ENCODE measurements around the gene GXYLT2. TPM values are rescaled to one million over a fixed set of nuclear protein-coding genes. Genes with fewer than 3 reads are reported as not detected.

The GXYLT2 gene
- total RNA-seq, 2 experiments from 2014 or later = not detected

- peaks cover 6% of the 10 kb centered on the region for H3K9me3 Mint-ChIP-seq
- no peak for DNase-seq
- peaks cover 8% of the 10 kb centered on the region for H3K27me3 Mint-ChIP-seq
- no peaks in the 10 kb centered on the region for H3K36me3 Mint-ChIP-seq
- ATAC-seq (ENCODE audit: low read depth) = no peak
- H3K4me1 Mint-ChIP-seq = no peaks in the 10 kb centered on the region
- POLR2A ChIA-PET = no interaction called here
- H3K27ac Mint-ChIP-seq = no peak overlapping the region
- no peak overlapping the region for H3K4me3 Mint-ChIP-seq
Measured at GRCh38 chr3:72930754-72931153, 42.9 kb downstream of the GXYLT2 start.

GRCh38 chr3:72932416-72932815, 44.6 kb downstream of the GXYLT2 start:
- Mint-ChIP-seq H3K4me1 (no peaks in the 10 kb centered on the region), H3K27me3 (peaks cover 10% of the 10 kb centered on the region), H3K4me3 (no peak overlapping the region), H3K36me3 (no peaks in the 10 kb centered on the region), H3K9me3 (peaks cover 6% of the 10 kb centered on the region), H3K27ac (no peak overlapping the region)
- ATAC-seq (ENCODE audit: low read depth) (no peak), DNase-seq (no peak)
- POLR2A ChIA-PET = no interaction called here

GRCh38 chr3:72938471-72939265, 50.8 kb downstream of the GXYLT2 start:
- DNase-seq = no peak
- H3K27me3 Mint-ChIP-seq = peaks cover 13% of the 10 kb centered on the region
- no peaks in the 10 kb centered on the region for H3K9me3 Mint-ChIP-seq
- no peaks in the 10 kb centered on the region for H3K36me3 Mint-ChIP-seq
- H3K27ac Mint-ChIP-seq = no peak overlapping the region
- POLR2A ChIA-PET = no interaction called here
- H3K4me3 Mint-ChIP-seq = no peak overlapping the region
- no peaks in the 10 kb centered on the region for H3K4me1 Mint-ChIP-seq
- ATAC-seq (ENCODE audit: low read depth) = peak; percentile 82

GRCh38 chr3:72941245-72941644, 53.4 kb downstream of the GXYLT2 start:
- H3K27me3 Mint-ChIP-seq = peaks cover 5% of the 10 kb centered on the region
- H3K9me3 Mint-ChIP-seq = no peaks in the 10 kb centered on the region
- DNase-seq (no peak), ATAC-seq (ENCODE audit: low read depth) (no peak)
- H3K4me3 Mint-ChIP-seq = no peak overlapping the region
- POLR2A ChIA-PET = no interaction called here
- no peak overlapping the region for H3K27ac Mint-ChIP-seq
- no peaks in the 10 kb centered on the region for H3K36me3 Mint-ChIP-seq
- peaks cover 6% of the 10 kb centered on the region for H3K4me1 Mint-ChIP-seq

- DNase-seq (no peak), ATAC-seq (ENCODE audit: low read depth) (no peak)
- no peak overlapping the region for H3K27ac Mint-ChIP-seq
- no peak overlapping the region for H3K4me3 Mint-ChIP-seq
- H3K4me1 Mint-ChIP-seq = peaks cover 6% of the 10 kb centered on the region
- H3K36me3 Mint-ChIP-seq = no peaks in the 10 kb centered on the region
- H3K27me3 Mint-ChIP-seq = peaks cover 3% of the 10 kb centered on the region
- H3K9me3 Mint-ChIP-seq = no peaks in the 10 kb centered on the region
- POLR2A ChIA-PET = no interaction called here
Measured at GRCh38 chr3:72942427-72942826, 54.6 kb downstream of the GXYLT2 start.

- H3K36me3 Mint-ChIP-seq = no peaks in the 10 kb centered on the region
- POLR2A ChIA-PET = no interaction called here
Measured at GRCh38 chr3:72944696-72945095, 56.9 kb downstream of the GXYLT2 start.

GRCh38 chr3:72947715-72948490, 60.1 kb downstream of the GXYLT2 start:
- Mint-ChIP-seq H3K4me3 (no peak overlapping the region), H3K27ac (no peak overlapping the region), H3K27me3 (no peaks in the 10 kb centered on the region), H3K36me3 (no peaks in the 10 kb centered on the region), H3K9me3 (no peaks in the 10 kb centered on the region), H3K4me1 (peaks cover 18% of the 10 kb centered on the region)
- DNase-seq (no peak), ATAC-seq (ENCODE audit: low read depth) (no peak)
- POLR2A ChIA-PET = no interaction called here

More at GRCh38 chr3:72944696-72945095, 56.9 kb downstream of the GXYLT2 start:
- Mint-ChIP-seq H3K27me3 (peaks cover 3% of the 10 kb centered on the region), H3K27ac (no peak overlapping the region), H3K4me3 (no peak overlapping the region), H3K9me3 (no peaks in the 10 kb centered on the region), H3K4me1 (peaks cover 6% of the 10 kb centered on the region)
- no peak for ATAC-seq (ENCODE audit: low read depth)
- DNase-seq = no peak

- ATAC-seq (ENCODE audit: low read depth) = no peak
- H3K27me3 Mint-ChIP-seq = no peaks in the 10 kb centered on the region
- H3K9me3 Mint-ChIP-seq = no peaks in the 10 kb centered on the region
- no peak for DNase-seq
- H3K36me3 Mint-ChIP-seq = no peaks in the 10 kb centered on the region
- no peak overlapping the region for H3K27ac Mint-ChIP-seq
- POLR2A ChIA-PET = no interaction called here
- no peak overlapping the region for H3K4me3 Mint-ChIP-seq
- H3K4me1 Mint-ChIP-seq = peaks cover 18% of the 10 kb centered on the region
Measured at GRCh38 chr3:72949016-72949415, 61.2 kb downstream of the GXYLT2 start.

- Mint-ChIP-seq H3K4me3 (no peak overlapping the region), H3K27me3 (no peaks in the 10 kb centered on the region), H3K9me3 (no peaks in the 10 kb centered on the region), H3K4me1 (peaks cover 17% of the 10 kb centered on the region), H3K36me3 (no peaks in the 10 kb centered on the region), H3K27ac (no peak overlapping the region)
- DNase-seq (no peak), ATAC-seq (ENCODE audit: low read depth) (no peak)
- POLR2A ChIA-PET = no interaction called here
Measured at GRCh38 chr3:72950372-72950771, 62.5 kb downstream of the GXYLT2 start.

GRCh38 chr3:72950801-72951200, 63.0 kb downstream of the GXYLT2 start:
- Mint-ChIP-seq H3K27ac (no peak overlapping the region), H3K36me3 (no peaks in the 10 kb centered on the region), H3K4me3 (no peak overlapping the region), H3K4me1 (peaks cover 13% of the 10 kb centered on the region), H3K27me3 (peaks cover 3% of the 10 kb centered on the region), H3K9me3 (no peaks in the 10 kb centered on the region)
- no peak for ATAC-seq (ENCODE audit: low read depth)
- DNase-seq = no peak
- POLR2A ChIA-PET = no interaction called here

GRCh38 chr3:72951259-72951722, 63.4 kb downstream of the GXYLT2 start:
- H3K4me3 Mint-ChIP-seq = no peak overlapping the region
- no peaks in the 10 kb centered on the region for H3K36me3 Mint-ChIP-seq
- no peaks in the 10 kb centered on the region for H3K9me3 Mint-ChIP-seq
- DNase-seq = no peak
- H3K27me3 Mint-ChIP-seq = peaks cover 7% of the 10 kb centered on the region
- H3K4me1 Mint-ChIP-seq = peaks cover 13% of the 10 kb centered on the region
- POLR2A ChIA-PET = no interaction called here
- H3K27ac Mint-ChIP-seq = no peak overlapping the region
- peak; percentile 60 for ATAC-seq (ENCODE audit: low read depth)

GRCh38 chr3:72953325-72953956, 65.6 kb downstream of the GXYLT2 start:
- Mint-ChIP-seq H3K36me3 (no peaks in the 10 kb centered on the region), H3K4me3 (no peak overlapping the region), H3K4me1 (peaks cover 13% of the 10 kb centered on the region), H3K9me3 (no peaks in the 10 kb centered on the region), H3K27ac (no peak overlapping the region), H3K27me3 (peaks cover 7% of the 10 kb centered on the region)
- DNase-seq (no peak), ATAC-seq (ENCODE audit: low read depth) (no peak)
- POLR2A ChIA-PET = no interaction called here

- no peaks in the 10 kb centered on the region for H3K9me3 Mint-ChIP-seq
- H3K27me3 Mint-ChIP-seq = peaks cover 10% of the 10 kb centered on the region
- H3K36me3 Mint-ChIP-seq = no peaks in the 10 kb centered on the region
- ATAC-seq (ENCODE audit: low read depth) (no peak), DNase-seq (no peak)
- H3K4me3 Mint-ChIP-seq = no peak overlapping the region
- POLR2A ChIA-PET = no interaction called here
- H3K4me1 Mint-ChIP-seq = peaks cover 14% of the 10 kb centered on the region
- H3K27ac Mint-ChIP-seq = no peak overlapping the region
Measured at GRCh38 chr3:72957297-72957696, 69.5 kb downstream of the GXYLT2 start.
